ENCODE measurements around the gene STRIP1.

DNA sequence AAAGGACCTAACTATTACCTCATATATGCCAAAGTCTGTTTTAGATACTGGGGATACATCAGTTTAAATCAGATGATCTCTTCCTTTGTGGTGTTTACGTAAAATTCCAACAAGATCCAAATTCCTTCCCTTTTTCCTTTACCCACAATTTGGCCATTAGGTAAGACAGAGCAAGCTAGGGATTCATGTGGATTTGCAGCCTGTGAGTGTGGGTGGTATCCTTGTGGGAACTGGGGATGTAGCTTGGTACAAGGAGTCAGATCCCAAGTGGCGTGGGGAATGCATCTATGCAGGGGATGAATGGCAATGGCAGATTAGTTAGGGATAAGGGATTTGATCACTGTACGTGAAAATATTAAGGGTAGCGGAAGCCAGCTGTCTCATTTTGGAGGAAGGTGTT is 9.8 kb upstream of the STRIP1 start:
- TF ChIP-seq, protein P1, sequence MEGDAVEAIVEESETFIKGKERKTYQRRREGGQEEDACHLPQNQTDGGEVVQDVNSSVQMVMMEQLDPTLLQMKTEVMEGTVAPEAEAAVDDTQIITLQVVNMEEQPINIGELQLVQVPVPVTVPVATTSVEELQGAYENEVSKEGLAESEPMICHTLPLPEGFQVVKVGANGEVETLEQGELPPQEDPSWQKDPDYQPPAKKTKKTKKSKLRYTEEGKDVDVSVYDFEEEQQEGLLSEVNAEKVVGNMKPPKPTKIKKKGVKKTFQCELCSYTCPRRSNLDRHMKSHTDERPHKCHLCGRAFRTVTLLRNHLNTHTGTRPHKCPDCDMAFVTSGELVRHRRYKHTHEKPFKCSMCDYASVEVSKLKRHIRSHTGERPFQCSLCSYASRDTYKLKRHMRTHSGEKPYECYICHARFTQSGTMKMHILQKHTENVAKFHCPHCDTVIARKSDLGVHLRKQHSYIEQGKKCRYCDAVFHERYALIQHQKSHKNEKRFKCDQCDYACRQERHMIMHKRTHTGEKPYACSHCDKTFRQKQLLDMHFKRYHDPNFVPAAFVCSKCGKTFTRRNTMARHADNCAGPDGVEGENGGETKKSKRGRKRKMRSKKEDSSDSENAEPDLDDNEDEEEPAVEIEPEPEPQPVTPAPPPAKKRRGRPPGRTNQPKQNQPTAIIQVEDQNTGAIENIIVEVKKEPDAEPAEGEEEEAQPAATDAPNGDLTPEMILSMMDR (conservative IDR thresholded peaks at IDR 0.05 in 1 of 2, IDR thresholded peaks at IDR 0.05 in 1 of 2; ENCODE audit: extremely low read depth in 1 of 2, insufficient read depth in 1 of 2, low read depth in 1 of 2, low read length in 2 of 2) = no peak
- TF ChIP-seq EZH2 (IDR thresholded peaks at IDR 0.05; ENCODE audit: borderline replicate concordance, low read length) = no peak
